ENCODE results near the gene SHISAL2A.

GRCh38 chr1:52627028-52627427 is 5.9 kb upstream of the SHISAL2A start:
- TF ChIP-seq CTCF (IDR thresholded peaks at IDR 0.05) (no peak), POLR2A (IDR thresholded peaks at IDR 0.05) (no peak), POLR2AphosphoS5 (IDR thresholded peaks at IDR 0.05) (no peak)
